NCI-H345 (cell line): ENCODE results near the gene CDH22.

Source experiments
- DNase-seq: peaks from one replicate; lab custom pipeline; 2025; lab: John Stamatoyannopoulos, UW

Gene CDH22

GRCh38 chr20:46171909-46172308 lies 136.4 kb downstream of the CDH22 start:
- DNase-seq = no peak

GRCh38 chr20:46171476-46171875 lies 136.8 kb downstream of the CDH22 start:
- DNase-seq = no peak

- DNase-seq = no peak
Observed at GRCh38 chr20:46169245-46170171, 138.8 kb downstream of the CDH22 start.

- DNase-seq = no peak
Observed at GRCh38 chr20:46168438-46168837, 139.9 kb downstream of the CDH22 start.

- DNase-seq = no peak
Observed at GRCh38 chr20:46167080-46167479, 141.2 kb downstream of the CDH22 start.

- no peak for DNase-seq
Observed at GRCh38 chr20:46164254-46164653, 144.0 kb downstream of the CDH22 start.

GRCh38 chr20:46161921-46162320 lies 146.4 kb downstream of the CDH22 start:
- no peak for DNase-seq

- no peak for DNase-seq
Observed at GRCh38 chr20:46160661-46161060, 147.6 kb downstream of the CDH22 start.

GRCh38 chr20:46159101-46159897 lies 149.0 kb downstream of the CDH22 start:
- DNase-seq = no peak

- no peak for DNase-seq
Observed at GRCh38 chr20:46158476-46158987, 149.8 kb downstream of the CDH22 start.

- no peak for DNase-seq
Observed at GRCh38 chr20:46157625-46158024, 150.7 kb downstream of the CDH22 start.

GRCh38 chr20:46157076-46157592 lies 151.2 kb downstream of the CDH22 start:
- no peak for DNase-seq

- no peak for DNase-seq
Observed at GRCh38 chr20:46156065-46156464, 152.2 kb downstream of the CDH22 start.

GRCh38 chr20:46154796-46155195 lies 153.5 kb downstream of the CDH22 start:
- DNase-seq = no peak

GRCh38 chr20:46154305-46154704 lies 154.0 kb downstream of the CDH22 start:
- no peak for DNase-seq

- no peak for DNase-seq
Observed at GRCh38 chr20:46152824-46153586, 155.3 kb downstream of the CDH22 start.

- DNase-seq = no peak
Observed at GRCh38 chr20:46151936-46152335, 156.4 kb downstream of the CDH22 start.

GRCh38 chr20:46150943-46151342 lies 157.4 kb downstream of the CDH22 start:
- DNase-seq = no peak

- DNase-seq = no peak
Observed at GRCh38 chr20:46148313-46149208, 159.7 kb downstream of the CDH22 start.

- no peak for DNase-seq
Observed at GRCh38 chr20:46145713-46146112, 162.6 kb downstream of the CDH22 start.
